Erythroblast (primary cell): ENCODE measurements around the gene ID3.

Experiments used
- GATA1 ChIP-seq: IDR thresholded peaks from 2 replicates; pipeline ENCODE4 v1.6.1; 2011; ENCODE audit warnings: low read depth, mild to moderate bottlenecking, control low read depth, low read length, moderate library complexity
- POLR2A ChIP-seq: IDR thresholded peaks from 2 replicates; pipeline ENCODE4 v1.6.1; 2011; ENCODE audit warnings: mild to moderate bottlenecking, low read length

DNA sequence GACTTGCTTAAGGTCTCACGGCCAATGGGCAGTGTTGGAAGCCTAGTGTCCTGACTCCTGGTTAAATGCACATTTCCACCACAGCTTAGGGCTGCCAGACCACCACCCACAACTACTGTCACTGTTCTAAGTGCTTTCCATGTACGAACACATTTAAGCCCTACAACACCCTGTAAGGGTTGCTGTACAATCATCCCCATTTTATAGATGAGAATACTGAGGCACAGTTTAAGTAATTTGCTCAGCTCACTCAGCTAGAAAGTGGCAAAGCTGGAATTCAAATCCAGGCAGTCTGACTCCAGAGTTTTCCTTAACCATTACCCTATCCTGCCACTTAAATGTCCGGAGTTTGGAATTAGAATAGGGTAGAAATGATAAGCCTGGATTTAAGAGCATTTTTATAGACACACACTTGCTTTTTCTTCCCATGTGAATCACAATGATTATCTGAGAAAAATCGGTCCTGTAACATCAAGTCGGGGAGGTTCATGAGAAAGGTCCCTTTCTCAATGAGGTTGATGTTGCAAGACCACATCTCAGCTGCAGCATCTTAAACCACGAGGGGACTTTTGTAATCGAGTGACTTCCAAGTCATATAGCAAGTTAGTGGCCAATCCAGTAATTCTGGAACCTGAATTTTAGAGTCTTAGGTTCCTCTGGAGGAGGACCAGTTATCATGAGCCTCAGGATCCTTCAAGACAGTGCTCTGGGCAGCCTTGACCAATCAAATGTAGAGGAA, 36.9 kb downstream of the ID3 start:
- TF ChIP-seq POLR2A, result no peak
- no peak for TF ChIP-seq GATA1
